CD4-positive, alpha-beta T cell treated with Interleukin-2 at 100 ng/mL for 4 hours (primary cell): ENCODE results near the gene ACSL6.
"Not testable (repeated sequence)": the region's sequence is repeated elsewhere in the genome, so short reads cannot be mapped to it uniquely, and the experiment has no call there.

Experiments
- DNase-seq: peaks from one replicate; pipeline ENCODE4 v3.0.0-alpha.2; 2020; ENCODE audit warnings: low spot score

The ACSL6 gene

DNA sequence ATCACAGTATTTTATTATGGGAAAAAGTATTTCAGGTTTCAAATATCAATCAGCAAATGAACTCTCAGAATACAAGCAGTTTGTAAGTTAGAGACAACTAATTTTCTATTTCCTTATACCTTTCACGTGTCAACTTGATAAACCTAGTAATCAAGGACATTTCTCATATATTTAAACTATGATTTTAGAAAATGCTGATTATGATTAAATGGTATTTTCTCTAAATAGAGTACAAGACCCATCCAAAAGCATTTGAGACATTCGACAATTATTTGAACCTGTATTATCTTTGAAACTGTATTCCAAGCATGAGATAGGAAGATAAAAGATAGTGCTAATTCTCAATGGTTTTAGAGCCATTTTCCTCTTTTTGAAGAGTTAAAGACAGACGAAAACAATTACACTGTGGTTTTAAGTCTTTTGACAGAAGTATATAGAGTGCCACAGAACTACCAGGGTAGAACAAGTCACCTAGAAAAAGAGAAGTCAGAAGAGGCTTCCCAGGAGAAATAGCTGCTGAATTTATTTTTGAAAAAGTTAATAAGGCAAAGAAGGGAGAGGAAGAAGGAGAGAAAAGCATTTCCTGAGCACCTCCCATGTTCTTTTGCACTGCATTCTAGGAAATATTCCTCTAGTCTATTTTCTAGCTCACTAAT is 71.6 kb downstream of the ACSL6 start:
- DNase-seq: no peak

DNA sequence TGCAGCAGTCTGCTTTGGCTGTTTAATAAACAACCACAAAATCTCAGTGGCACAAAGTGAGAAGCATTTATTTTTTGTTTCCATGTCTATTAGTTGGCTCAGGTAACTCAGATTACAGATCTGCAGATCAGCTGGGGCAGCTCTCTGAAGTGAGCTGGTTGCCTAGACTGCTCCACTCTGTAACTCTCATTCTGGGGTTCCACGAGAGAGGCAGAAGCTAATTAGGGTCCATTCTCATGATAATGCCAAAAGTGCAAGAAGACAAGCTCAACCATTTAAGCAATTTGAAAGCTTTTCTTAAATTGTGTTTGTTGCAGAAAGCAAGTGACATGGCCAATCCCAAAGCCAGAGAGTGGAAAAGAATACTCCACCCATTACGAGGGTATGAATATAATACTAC is 79.2 kb downstream of the ACSL6 start:
- DNase-seq: no peak

DNA sequence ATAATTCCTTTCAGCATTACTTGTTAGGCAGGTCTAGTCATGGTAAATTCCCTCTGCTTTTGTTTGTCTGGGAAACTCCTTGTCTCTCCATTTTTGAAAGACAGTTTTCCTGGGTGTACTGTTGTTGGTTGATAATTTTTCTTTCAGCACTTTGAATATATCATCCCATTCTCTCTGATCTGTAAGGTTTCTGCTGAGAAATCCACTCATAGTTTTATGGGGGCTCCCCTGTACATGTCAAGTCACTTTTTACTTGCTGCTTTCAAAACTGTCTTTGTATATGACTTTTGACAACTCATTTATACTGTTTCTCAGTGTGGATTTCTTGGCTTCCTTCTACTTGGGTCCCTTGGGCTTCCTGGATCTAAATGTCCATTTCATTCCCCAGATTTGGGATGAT is 82.5 kb downstream of the ACSL6 start:
- DNase-seq: no peak

DNA sequence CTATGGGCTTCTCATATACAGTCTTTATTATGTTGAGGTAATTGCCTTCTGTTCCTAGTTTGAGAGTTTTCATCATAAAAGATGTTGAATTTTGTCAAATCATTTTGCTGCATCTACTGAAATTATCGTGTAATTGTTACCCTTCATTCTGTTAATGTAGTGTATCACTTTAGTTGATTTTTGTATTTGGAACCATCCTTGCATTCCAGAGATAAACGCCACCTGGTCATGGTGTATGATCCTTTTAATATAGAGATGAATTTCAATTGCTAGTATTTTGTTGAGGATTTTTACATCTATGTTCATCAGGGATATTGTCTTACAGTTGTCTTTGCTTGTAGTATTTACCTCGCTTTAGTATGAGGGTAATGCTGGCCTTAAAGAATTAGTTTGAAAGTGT is 85.3 kb downstream of the ACSL6 start:
- no peak for DNase-seq

DNA sequence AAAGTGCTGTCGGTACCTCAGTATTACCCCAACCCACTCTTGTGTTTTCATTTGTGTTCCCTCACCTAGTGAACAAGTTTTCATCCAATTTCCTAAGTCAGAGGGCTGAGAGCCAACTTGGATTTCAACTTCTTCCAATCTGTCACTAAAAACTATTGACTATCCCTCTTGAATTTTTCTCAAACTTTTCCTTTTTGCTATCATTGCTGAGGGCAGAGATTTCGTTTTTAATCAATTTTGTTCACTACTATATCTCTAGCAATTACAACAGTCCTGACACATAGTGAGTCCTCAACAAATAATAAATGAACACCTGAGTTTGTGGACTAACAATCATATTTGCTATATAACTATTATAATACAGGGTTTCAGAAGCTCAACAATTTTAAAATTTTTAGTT is 95.0 kb downstream of the ACSL6 start:
- no peak for DNase-seq

DNA sequence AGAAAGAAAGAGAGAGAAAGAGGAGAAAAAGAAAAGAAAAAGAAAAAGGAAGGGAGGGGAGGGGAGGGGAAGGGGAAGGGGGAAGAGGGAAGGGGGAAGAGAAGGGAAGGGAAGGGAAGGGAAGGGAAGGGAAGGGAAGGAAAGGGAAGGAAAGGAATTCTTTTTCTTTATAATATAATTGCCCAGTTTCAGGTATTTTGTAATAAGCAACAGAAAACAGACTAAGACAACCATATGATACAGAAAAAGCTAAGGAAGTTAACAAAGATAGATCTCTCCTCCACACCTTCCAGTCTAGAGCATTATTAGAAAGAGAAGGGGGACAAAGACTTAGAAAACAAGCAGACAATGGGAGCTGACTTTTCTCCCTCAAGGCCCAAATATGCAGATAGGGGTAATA is 97.0 kb downstream of the ACSL6 start:
- DNase-seq: no peak

DNA sequence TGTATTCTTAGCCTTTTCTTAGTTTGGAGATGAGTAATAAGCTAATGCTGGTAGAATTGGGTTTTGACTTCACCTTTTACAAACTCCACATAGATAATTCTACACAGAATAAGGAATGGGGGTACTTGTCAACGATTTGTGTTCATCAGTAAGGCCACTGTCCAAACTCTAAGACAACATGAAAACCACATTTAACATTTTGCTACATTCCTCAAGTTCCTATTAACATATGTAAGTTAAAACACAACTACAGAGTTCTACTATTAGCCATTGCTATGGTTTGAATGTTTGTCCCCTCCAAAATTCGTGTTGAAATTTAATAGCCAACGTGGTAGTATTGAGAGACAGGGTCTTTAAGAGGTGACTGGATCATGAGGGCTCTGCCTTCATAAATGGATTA is 97.9 kb downstream of the ACSL6 start:
- no peak for DNase-seq

DNA sequence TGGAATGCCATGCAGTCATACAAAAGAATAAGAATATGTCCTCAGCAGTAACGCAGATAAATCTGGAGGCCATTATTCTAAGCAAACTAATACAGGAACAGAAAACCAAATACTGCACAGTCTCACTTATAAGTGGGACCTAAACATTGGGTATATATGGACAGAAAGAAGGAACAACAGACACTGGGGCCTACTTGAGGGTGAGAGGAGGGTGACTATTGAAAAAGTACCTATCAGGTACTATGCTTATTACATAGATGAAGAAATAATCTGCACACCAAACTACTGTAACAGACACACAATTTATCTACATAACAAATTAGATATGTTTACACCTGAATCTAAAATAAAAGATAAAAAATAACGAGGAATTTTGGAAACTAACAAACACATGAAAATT is 104.8 kb downstream of the ACSL6 start:
- no peak for DNase-seq

DNA sequence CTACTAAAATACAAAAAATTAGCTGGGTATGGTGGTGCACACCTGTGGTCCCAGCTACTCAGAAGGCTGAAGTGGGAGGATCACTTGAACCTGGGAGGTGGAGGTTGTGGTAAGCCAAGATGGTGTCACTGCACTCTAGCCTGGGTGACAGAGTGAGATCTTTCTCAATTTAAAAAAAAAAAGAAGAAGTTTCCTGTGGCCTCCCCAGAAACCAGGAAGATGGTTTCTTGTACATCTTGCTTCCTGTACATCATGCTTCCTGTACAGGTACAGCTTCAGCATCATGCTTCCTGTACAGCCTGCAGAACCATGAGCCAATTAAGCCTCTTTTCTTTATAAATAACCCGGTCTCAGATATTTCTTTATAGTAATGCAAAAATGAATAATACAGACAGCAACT is 109.2 kb downstream of the ACSL6 start:
- DNase-seq: not testable (repeated sequence)
